Hepatocyte (in vitro differentiated cells): ENCODE results near the gene KCNS3. TPM values are rescaled to one million over a fixed set of nuclear protein-coding genes. Genes with fewer than 3 reads are reported as not detected.
A peak's percentile ranks its signal among the peaks of the same experiment; 100 is the strongest.

Source experiments
- DNase-seq: peaks from one replicate; pipeline ENCODE4 v3.0.0-alpha.2; 2016; ENCODE audit warnings: low spot score
- H2AFZ ChIP-seq: fragments of 200-600 bp; sonication (generic); 2 replicates; pipeline ENCODE4 v1.6.0; 2016; ENCODE audit warnings: antibody characterized with exemption, mild to moderate bottlenecking
- H3K27ac ChIP-seq: fragments of 200-600 bp; sonication (generic); 2 replicates; pipeline ENCODE4 v1.5.1; 2016; ENCODE audit warnings: mild to moderate bottlenecking
- H3K27me3 ChIP-seq: fragments of 200-600 bp; sonication (generic); 2 replicates; pipeline ENCODE4 v1.6.1; 2016
- H3K36me3 ChIP-seq: fragments of 200-600 bp; sonication (generic); replicated peaks from 2 replicates; pipeline ENCODE4 v1.5.1; 2016; ENCODE audit warnings: low read depth; ENCODE audit not compliant: insufficient read depth
- H3K4me1 ChIP-seq: fragments of 200-600 bp; sonication (generic); 2 replicates; pipeline ENCODE4 v1.5.1; 2016; ENCODE audit warnings: mild to moderate bottlenecking, moderate library complexity; ENCODE audit not compliant: insufficient read depth
- H3K4me2 ChIP-seq: fragments of 200-600 bp; sonication (generic); 2 replicates; pipeline ENCODE4 v1.6.0; 2016
- H3K4me3 ChIP-seq: fragments of 200-600 bp; sonication (generic); 2 replicates; pipeline ENCODE4 v1.5.1; 2016; ENCODE audit warnings: mild to moderate bottlenecking
- H3K79me2 ChIP-seq: fragments of 200-600 bp; sonication (generic); 2 replicates; pipeline ENCODE4 v1.6.0; 2017; ENCODE audit warnings: mild to moderate bottlenecking
- H3K9me2 ChIP-seq: fragments of 200-600 bp; sonication (generic); replicated peaks from 2 replicates; pipeline ENCODE4 v1.6.0; 2017; ENCODE audit warnings: mild to moderate bottlenecking; ENCODE audit not compliant: insufficient read depth
- H3K9me3 ChIP-seq: fragments of 200-600 bp; sonication (generic); 2 replicates; pipeline ENCODE4 v1.5.1; 2016; ENCODE audit warnings: low read depth, mild to moderate bottlenecking
- H4K20me1 ChIP-seq: fragments of 200-600 bp; sonication (generic); 2 replicates; pipeline ENCODE4 v1.6.0; 2016; ENCODE audit warnings: mild to moderate bottlenecking; ENCODE audit not compliant: insufficient read depth, poor library complexity, severe bottlenecking
- CTCF ChIP-seq: fragments of 200-600 bp; sonication (generic); IDR thresholded peaks from 2 replicates; pipeline ENCODE4 v1.5.1; 2016; ENCODE audit warnings: antibody characterized with exemption, mild to moderate bottlenecking; ENCODE audit not compliant: poor library complexity
- EZH2 ChIP-seq: fragments of 200-600 bp; sonication (generic); IDR thresholded peaks from 2 replicates; pipeline ENCODE4 v1.6.1; 2016; ENCODE audit warnings: antibody characterized with exemption, mild to moderate bottlenecking, borderline replicate concordance
- EZH2phosphoT487 ChIP-seq: fragments of 200-600 bp; sonication (generic); IDR thresholded peaks from one replicate; pipeline ENCODE4 v1.6.1; 2018; ENCODE audit warnings: antibody characterized with exemption, mild to moderate bottlenecking, low read depth, moderate library complexity; ENCODE audit not compliant: unreplicated experiment, severe bottlenecking
- WGBS: methylation state at CpG from one replicate; pipeline ENCODE4 v1.1.6; 2016; ENCODE audit warnings: low lambda C conversion rate; ENCODE audit errors: missing lambda C conversion rate; 5-methylcytosine and 5-hydroxymethylcytosine counted together
- polyA plus RNA-seq: library from polyadenylated mRNA; unstranded; fragments of >200 nt; fragmentation: Nextera tagmentation; extraction: Ambion mirVana; gene quantifications from 2 replicates; pipeline ENCODE4 v1.2.1, GENCODE V29; 2016
- total RNA-seq: library from RNA; depleted of rRNA; stranded (reverse); fragments of >200 nt; gene quantifications from 2 replicates; pipeline ENCODE4 v1.2.3, GENCODE V29; 2014

The KCNS3 gene
- total and polyA plus RNA-seq, 2 experiments from 2014 or later, result 4.8 TPM

- Histone ChIP-seq H3K9me2 (no peaks in the 10 kb centered on the region), H3K36me3 (no peaks in the 10 kb centered on the region), H2AFZ (no peak overlapping the region), H3K4me3 (no peak overlapping the region), H3K9me3 (no peaks in the 10 kb centered on the region), H3K4me1 (no peaks in the 10 kb centered on the region), H4K20me1 (no peaks in the 10 kb centered on the region), H3K27me3 (peaks cover 2% of the 10 kb centered on the region), H3K79me2 (no peaks in the 10 kb centered on the region), H3K4me2 (no peak overlapping the region), H3K27ac (peak overlapping the region; percentile 30)
- peak; percentile 53 for DNase-seq
- 29% methylated on average over 1 of the region's 1 CpG for WGBS
- TF ChIP-seq CTCF, result peak; percentile 31
- no peak for TF ChIP-seq EZH2
- TF ChIP-seq EZH2phosphoT487, result no peak
Measured at GRCh38 chr2:17918789-17919188, 40.3 kb downstream of the KCNS3 start.

- H3K27ac ChIP-seq, result no peak overlapping the region
- 86% methylated on average over 4 of the region's 4 CpGs for WGBS
- no peaks in the 10 kb centered on the region for H3K9me3 ChIP-seq
- H3K4me1 ChIP-seq, result no peaks in the 10 kb centered on the region
- no peak overlapping the region for H3K4me3 ChIP-seq
- H2AFZ ChIP-seq, result no peak overlapping the region
- H3K27me3 ChIP-seq, result no peaks in the 10 kb centered on the region
- H3K9me2 ChIP-seq, result no peaks in the 10 kb centered on the region
- no peak overlapping the region for H3K4me2 ChIP-seq
- TF ChIP-seq EZH2, result no peak
- no peak for TF ChIP-seq EZH2phosphoT487
- TF ChIP-seq CTCF, result no peak
- no peaks in the 10 kb centered on the region for H3K79me2 ChIP-seq
- no peaks in the 10 kb centered on the region for H4K20me1 ChIP-seq
- H3K36me3 ChIP-seq, result no peaks in the 10 kb centered on the region
- DNase-seq, result no peak
Measured at GRCh38 chr2:17930773-17931172, 52.3 kb downstream of the KCNS3 start.

DNA sequence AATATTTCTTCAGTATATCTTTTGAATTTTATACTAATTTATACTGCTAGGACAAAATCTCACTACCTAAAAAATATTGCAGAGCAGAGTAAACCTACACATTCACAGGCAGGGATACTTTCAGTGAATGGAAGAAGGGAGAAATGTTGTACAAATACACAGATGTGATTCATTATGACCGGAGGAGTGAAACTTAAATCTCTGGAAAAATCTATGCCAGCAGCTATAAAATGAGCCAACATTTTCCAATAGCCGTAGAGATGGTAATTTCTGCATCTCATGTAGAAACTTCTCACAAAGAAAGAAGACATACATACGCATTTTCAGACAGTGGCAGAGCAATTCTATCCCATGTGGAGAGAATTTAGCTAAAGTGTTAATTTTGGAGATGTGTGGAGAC is 54.8 kb downstream of the KCNS3 start:
- H3K27ac ChIP-seq, result peak overlapping the region; percentile 38
- H3K27me3 ChIP-seq, result no peaks in the 10 kb centered on the region
- H3K4me2 ChIP-seq, result no peak overlapping the region
- no peaks in the 10 kb centered on the region for H3K36me3 ChIP-seq
- TF ChIP-seq CTCF (no peak), EZH2phosphoT487 (no peak), EZH2 (no peak)
- H2AFZ ChIP-seq, result no peak overlapping the region
- no peaks in the 10 kb centered on the region for H3K79me2 ChIP-seq
- no peak for DNase-seq
- no peaks in the 10 kb centered on the region for H3K9me3 ChIP-seq
- WGBS, result 73% methylated on average over 3 of the region's 3 CpGs
- H3K9me2 ChIP-seq, result no peaks in the 10 kb centered on the region
- H3K4me1 ChIP-seq, result no peaks in the 10 kb centered on the region
- H4K20me1 ChIP-seq, result no peaks in the 10 kb centered on the region
- H3K4me3 ChIP-seq, result no peak overlapping the region

GRCh38 chr2:17934721-17935120 is 56.3 kb downstream of the KCNS3 start:
- H3K36me3 ChIP-seq, result no peaks in the 10 kb centered on the region

More at GRCh38 chr2:17934721-17935120, 56.3 kb downstream of the KCNS3 start:
- no peaks in the 10 kb centered on the region for H3K9me2 ChIP-seq
- DNase-seq, result no peak
- no peaks in the 10 kb centered on the region for H3K27me3 ChIP-seq
- H3K79me2 ChIP-seq, result no peaks in the 10 kb centered on the region
- H3K4me3 ChIP-seq, result no peak overlapping the region
- TF ChIP-seq CTCF (no peak), EZH2phosphoT487 (no peak), EZH2 (no peak)
- no peak overlapping the region for H3K27ac ChIP-seq
- no peaks in the 10 kb centered on the region for H3K9me3 ChIP-seq
- 78% methylated on average over 4 of the region's 4 CpGs for WGBS
- no peaks in the 10 kb centered on the region for H4K20me1 ChIP-seq
- H2AFZ ChIP-seq, result no peak overlapping the region
- no peaks in the 10 kb centered on the region for H3K4me1 ChIP-seq
- no peak overlapping the region for H3K4me2 ChIP-seq
